Kidney (tissue), 14 donors: ENCODE results near the gene LZTS3. TPM values are rescaled to one million over a fixed set of nuclear protein-coding genes. Genes with fewer than 3 reads are reported as not detected.

Experiments
- DNase-seq, 5 donors: peaks; one replicate each; pipeline ENCODE4 v3.0.0-alpha.2; 2013 to 2020
- FAIRE-seq: peaks from 2 replicates; lab custom pipeline; 2012; peaks lifted over from hg19 to GRCh38; lab: Jason Lieb, UNC
- H3K27ac ChIP-seq, 2 donors: one replicate each; pipeline ENCODE4 v1.7.0; 2013; ENCODE audit warnings: low read depth in 2 of 2, low read length in 2 of 2, inconsistent platforms in 1 of 2
- H3K27me3 ChIP-seq: one replicate; pipeline ENCODE4 v1.7.1; 2013; ENCODE audit warnings: low read length, inconsistent platforms; ENCODE audit not compliant: control insufficient read depth, insufficient read depth
- H3K36me3 ChIP-seq, 3 donors: one replicate each; pipeline versions ENCODE4 v1.7.0 to v1.7.1; 2013; ENCODE audit warnings: low read length in 3 of 3, control low read depth in 1 of 3, inconsistent platforms in 1 of 3; ENCODE audit not compliant: insufficient read depth in 3 of 3, control insufficient read depth in 2 of 3
- H3K4me1 ChIP-seq, 3 donors: one replicate each; pipeline versions ENCODE4 v1.7.0 to v1.7.1; 2013; ENCODE audit warnings: low read length in 3 of 3, inconsistent platforms in 1 of 3, low read depth in 1 of 3; ENCODE audit not compliant: control insufficient read depth in 2 of 3, insufficient read depth in 2 of 3
- H3K4me3 ChIP-seq, 3 donors: one replicate each; pipeline versions ENCODE4 v1.7.0 to v1.8.1; 2013; ENCODE audit warnings: low read length in 3 of 3, control low read depth in 1 of 3, inconsistent platforms in 1 of 3
- H3K9ac ChIP-seq, 3 donors: one replicate each; pipeline versions ENCODE4 v1.7.0 to v1.7.1; 2013; ENCODE audit warnings: low read length in 3 of 3, control low read depth in 1 of 3, inconsistent platforms in 1 of 3
- H3K9me3 ChIP-seq, 3 donors: one replicate each; pipeline versions ENCODE4 v1.7.0 to v1.7.1; 2013; ENCODE audit warnings: low read length in 3 of 3, control low read depth in 1 of 3, inconsistent platforms in 1 of 3; ENCODE audit not compliant: control insufficient read depth in 2 of 3, insufficient read depth in 1 of 3
- CTCF ChIP-seq: IDR thresholded peaks from 3 replicates; pipeline ENCODE4 v1.5.1; 2012; ENCODE audit warnings: mild to moderate bottlenecking, moderate library complexity, borderline replicate concordance; ENCODE audit not compliant: insufficient read depth; ENCODE audit errors: extremely low read depth
- intact Hi-C: fragments of 100-400 bp; cut with DNase I; formaldehyde crosslinking; loops from one replicate; pipeline ENCODE4 v1.11.1; 2022
- polyA plus RNA-seq: library from polyadenylated mRNA; stranded (reverse); fragments of 350-450 nt; fragmentation: Illumina TruSeq; extraction: RNeasy Lipid Tissue Mini Kit (QIAGEN cat#74804); gene quantifications from one replicate; pipeline ENCODE4 v1.2.3, GENCODE V29; 2014; ENCODE audit warnings: low read depth, low replicate concordance; ENCODE audit not compliant: insufficient read depth
- total RNA-seq: library from RNA; stranded (reverse); fragmentation: NEBNext Ultra II Directional; extraction: Animal tissue kit (Norgen Biotek cat#: 25700); gene quantifications from one replicate; pipeline ENCODE4 v1.2.1, GENCODE V29; 2021
- donor health status: control.
- donor health status: control.
- donor health status: control.
- donor health status: control.
- donor health status: control.
- donor health status: DM: yes; HTN: yes; CAD: no.
- donor health status: Normal renal cell carcinoma (clear cell type).

LZTS3 gene
- total and polyA plus RNA-seq, 2 donors from 2014 or later, result 20.0 to 23.0 TPM

- H3K9me3 ChIP-seq, result no peaks in the 10 kb centered on the region
- no peak for TF ChIP-seq CTCF
- H3K9ac ChIP-seq, result no peak overlapping the region
- no peaks in the 10 kb centered on the region for H3K27me3 ChIP-seq
- H3K4me1 ChIP-seq, result no peaks in the 10 kb centered on the region
- peaks cover 0 to 10% (median 6%) of the 10 kb centered on the region in 3 donors for H3K36me3 ChIP-seq
- no peak overlapping the region for H3K27ac ChIP-seq
- DNase-seq (peak in 1 of 5 donors; percentile 49), FAIRE-seq (no peak)
- no peak overlapping the region for H3K4me3 ChIP-seq
- intact Hi-C loops, result no loop called here
These were observed 51.3 kb downstream of the LZTS3 start for GRCh38 chr20:3121955-3122610.

DNA sequence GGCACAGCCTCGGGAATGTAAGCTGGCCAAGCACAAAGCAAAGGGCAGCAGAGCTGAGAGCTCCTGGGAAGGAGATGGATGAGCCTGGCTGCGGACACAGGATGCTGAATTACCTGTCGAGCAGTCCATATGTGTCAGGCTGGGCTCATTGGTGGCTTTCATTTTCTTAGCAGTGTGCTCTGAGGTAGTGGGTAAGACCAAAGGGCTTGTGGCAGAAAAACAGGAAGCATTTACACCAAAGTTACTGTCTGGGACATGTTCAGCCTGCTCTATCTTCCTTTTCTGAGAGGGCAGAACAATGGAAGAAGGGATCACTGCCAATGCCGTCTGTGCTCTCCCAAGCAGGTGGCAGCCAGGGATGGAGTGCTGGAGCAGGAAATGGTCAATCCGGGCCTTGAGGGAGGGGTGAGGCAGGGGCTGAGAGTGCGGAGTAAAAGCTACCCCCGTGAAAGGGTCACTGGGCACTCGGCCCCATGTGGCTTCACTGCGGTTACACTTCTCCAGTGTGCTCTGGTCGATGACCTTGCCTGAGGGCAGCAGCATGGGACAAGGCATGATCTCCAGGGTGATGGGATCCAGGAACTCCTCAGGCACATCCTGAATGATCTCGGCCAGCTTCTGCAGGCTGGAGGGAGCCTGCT lies 52.0 kb downstream of the LZTS3 start:
- Histone ChIP-seq H3K27ac (no peak overlapping the region), H3K9ac (no peak overlapping the region), H3K4me1 (no peaks in the 10 kb centered on the region), H3K4me3 (no peak overlapping the region), H3K27me3 (no peaks in the 10 kb centered on the region), H3K9me3 (no peaks in the 10 kb centered on the region), H3K36me3 (peaks cover 0 to 10% (median 6%) of the 10 kb centered on the region in 3 donors)
- FAIRE-seq, result no peak
- TF ChIP-seq CTCF, result no peak
- intact Hi-C loops, result no loop called here
- peak in 1 of 5 donors; percentile 39 for DNase-seq

- intact Hi-C loops, result loop anchor here (10.0 kb wide), 1 partner anchor 64 kb away; no protein-coding TSS in a partner anchor
- peak in 1 of 5 donors; percentile 7 for DNase-seq
- FAIRE-seq, result no peak
- Histone ChIP-seq H3K27ac (no peak overlapping the region), H3K4me1 (no peaks in the 10 kb centered on the region), H3K36me3 (peaks cover 0 to 10% (median 6%) of the 10 kb centered on the region in 3 donors), H3K4me3 (no peak overlapping the region), H3K9me3 (no peaks in the 10 kb centered on the region), H3K27me3 (no peaks in the 10 kb centered on the region), H3K9ac (no peak overlapping the region)
- no peak for TF ChIP-seq CTCF
These were observed 54.3 kb downstream of the LZTS3 start for GRCh38 chr20:3119044-3119443.
